ENCODE data around the gene FAM217A.

DNA sequence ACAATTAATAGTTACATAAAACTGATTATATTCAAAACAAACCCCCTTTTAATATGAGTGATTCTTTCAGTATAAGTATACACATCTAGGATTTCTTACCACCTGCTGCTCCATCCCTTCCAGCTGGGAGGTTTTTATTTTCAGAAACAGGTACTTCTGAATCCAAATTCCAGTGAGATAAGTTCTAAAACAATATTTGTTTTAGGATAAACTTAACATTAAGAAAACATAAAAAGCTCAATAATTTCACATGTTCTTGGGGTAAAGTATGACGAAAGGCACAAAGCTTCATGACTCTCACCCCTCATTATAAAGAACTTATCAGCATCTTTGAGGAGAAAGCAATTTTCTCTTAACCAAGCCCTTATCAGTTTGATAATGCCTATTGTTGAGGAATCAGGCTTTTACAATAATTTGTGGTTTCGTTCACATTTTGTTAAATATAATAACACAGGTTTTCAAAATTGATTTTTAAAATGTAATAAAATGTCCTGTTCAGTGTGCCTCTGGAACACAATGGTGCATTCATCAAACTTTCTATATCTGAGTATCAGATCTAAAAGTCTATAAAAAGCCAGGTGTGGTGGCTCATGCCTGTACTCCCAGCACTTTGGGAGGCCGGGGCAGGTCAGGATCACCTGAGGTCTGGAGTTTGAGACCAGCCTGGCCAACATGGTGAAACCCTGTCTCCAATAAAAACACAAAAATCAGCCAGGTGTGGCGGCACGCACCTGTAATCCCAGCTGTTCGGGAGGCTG, 4.3 kb downstream of the FAM217A start:
- TF ChIP-seq, protein P1, sequence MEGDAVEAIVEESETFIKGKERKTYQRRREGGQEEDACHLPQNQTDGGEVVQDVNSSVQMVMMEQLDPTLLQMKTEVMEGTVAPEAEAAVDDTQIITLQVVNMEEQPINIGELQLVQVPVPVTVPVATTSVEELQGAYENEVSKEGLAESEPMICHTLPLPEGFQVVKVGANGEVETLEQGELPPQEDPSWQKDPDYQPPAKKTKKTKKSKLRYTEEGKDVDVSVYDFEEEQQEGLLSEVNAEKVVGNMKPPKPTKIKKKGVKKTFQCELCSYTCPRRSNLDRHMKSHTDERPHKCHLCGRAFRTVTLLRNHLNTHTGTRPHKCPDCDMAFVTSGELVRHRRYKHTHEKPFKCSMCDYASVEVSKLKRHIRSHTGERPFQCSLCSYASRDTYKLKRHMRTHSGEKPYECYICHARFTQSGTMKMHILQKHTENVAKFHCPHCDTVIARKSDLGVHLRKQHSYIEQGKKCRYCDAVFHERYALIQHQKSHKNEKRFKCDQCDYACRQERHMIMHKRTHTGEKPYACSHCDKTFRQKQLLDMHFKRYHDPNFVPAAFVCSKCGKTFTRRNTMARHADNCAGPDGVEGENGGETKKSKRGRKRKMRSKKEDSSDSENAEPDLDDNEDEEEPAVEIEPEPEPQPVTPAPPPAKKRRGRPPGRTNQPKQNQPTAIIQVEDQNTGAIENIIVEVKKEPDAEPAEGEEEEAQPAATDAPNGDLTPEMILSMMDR (IDR thresholded peaks at IDR 0.05): no peak
- TF ChIP-seq POLR2A (IDR thresholded peaks at IDR 0.05) (no peak), POLR2AphosphoS5 (IDR thresholded peaks at IDR 0.05) (no peak), EP300 (IDR thresholded peaks at IDR 0.05) (no peak)

All from stomach (tissue), 4 donors.